A673 (cell line): ENCODE data around the gene USP32. TPM values are rescaled to one million over a fixed set of nuclear protein-coding genes. Genes with fewer than 3 reads are reported as not detected.

Source experiments
- BruUV-seq: library from RNA; stranded (reverse); fragments of 400-500 nt; replicated peaks from 2 replicates; lab custom pipeline; 2021; lab: Mats Ljungman, UMichigan
- CTCF ChIA-PET: fragments of 300-600 bp; sonication (Branson Sonifier 250); formaldehyde crosslinking; loops from one replicate; lab custom pipeline; 2022; ENCODE audit warnings: antibody characterized with exemption; lab: Charles Lee
- POLR2A ChIA-PET: fragments of 300-600 bp; sonication (Branson Sonifier 250); formaldehyde crosslinking; loops from one replicate; lab custom pipeline; 2022; ENCODE audit warnings: antibody characterized with exemption; ENCODE audit not compliant: low non-redundant PET; lab: Charles Lee
- DNase-seq: peaks from one replicate; pipeline ENCODE4 v3.0.0-alpha.2; 2015; ENCODE audit warnings: low spot score
- H3K27ac ChIP-seq: fragments of 200-600 bp; sonication (generic); 2 replicates; pipeline ENCODE4 v1.5.1; 2016; ENCODE audit warnings: mixed run types, low read depth, mild to moderate bottlenecking, mixed read lengths, antibody characterized with exemption, low read length; ENCODE audit not compliant: poor library complexity, severe bottlenecking
- H3K27me3 ChIP-seq: fragments of 200-600 bp; sonication (generic); replicated peaks from 2 replicates; pipeline ENCODE4 v1.6.1; 2017; ENCODE audit warnings: mixed run types, low read depth, mild to moderate bottlenecking, mixed read lengths, antibody characterized with exemption, low read length; ENCODE audit not compliant: insufficient read depth, poor library complexity
- H3K36me3 ChIP-seq: fragments of 200-600 bp; sonication (generic); 2 replicates; pipeline ENCODE4 v1.6.1; 2016; ENCODE audit warnings: mixed run types, mild to moderate bottlenecking, mixed read lengths, antibody characterized with exemption, low read length; ENCODE audit not compliant: insufficient read depth, poor library complexity, severe bottlenecking
- H3K4me1 ChIP-seq: fragments of 200-600 bp; sonication (generic); 2 replicates; pipeline ENCODE4 v1.6.1; 2017; ENCODE audit warnings: mixed run types, mild to moderate bottlenecking, mixed read lengths, antibody characterized with exemption, low read length; ENCODE audit not compliant: insufficient read depth, poor library complexity, severe bottlenecking
- H3K4me3 ChIP-seq: fragments of 200-600 bp; sonication (generic); 2 replicates; pipeline ENCODE4 v1.5.1; 2016; ENCODE audit warnings: low read depth, mixed run types, mild to moderate bottlenecking, mixed read lengths, low read length; ENCODE audit not compliant: poor library complexity, severe bottlenecking
- H3K9me3 ChIP-seq: fragments of 200-600 bp; sonication (generic); 2 replicates; pipeline ENCODE4 v1.6.1; 2016; ENCODE audit warnings: mixed run types, low read depth, mild to moderate bottlenecking, mixed read lengths, antibody characterized with exemption, low read length; ENCODE audit not compliant: poor library complexity, severe bottlenecking
- CTCF ChIP-seq: fragments of 300-800, 200-600 bp; sonication (generic); conservative IDR thresholded peaks from 2 replicates; pipeline ENCODE4 v1.5.1; 2017; ENCODE audit warnings: low read depth, mild to moderate bottlenecking, antibody characterized with exemption, low read length, moderate library complexity, mixed read lengths
- EZH2 ChIP-seq: fragments of 200-600 bp; sonication (generic); IDR thresholded peaks from 2 replicates; pipeline ENCODE4 v1.6.1; 2017; ENCODE audit warnings: borderline replicate concordance, low read depth, mild to moderate bottlenecking, mixed read lengths, antibody characterized with exemption, low read length; ENCODE audit not compliant: poor library complexity, severe bottlenecking
- intact Hi-C: fragments of 100-400 bp; cut with micrococcal nuclease; formaldehyde crosslinking; loops from one replicate; pipeline ENCODE4 v1.10.0; 2022; ENCODE audit not compliant: unreplicated experiment
- total RNA-seq: library from RNA; stranded (reverse); gene quantifications from 2 replicates; pipeline ENCODE4 v1.2.3, GENCODE V29; 2021

The USP32 gene
- total RNA-seq, 1 experiment from 2014 or later = 54.8 TPM

- intact Hi-C loops = no loop called here
- BruUV-seq = no TSS peak
- CTCF ChIA-PET = no interaction called here
Observed at GRCh38 chr17:60395508-60396065, 3.7 kb upstream of the USP32 start.

GRCh38 chr17:60393840-60394723 lies 2.1 kb upstream of the USP32 start:
- BruUV-seq = no TSS peak
- intact Hi-C loops = no loop called here
- POLR2A ChIA-PET = no interaction called here
- H3K36me3 ChIP-seq = no peaks in the 10 kb centered on the region
- no peak overlapping the region for H3K4me3 ChIP-seq
- H3K9me3 ChIP-seq = no peaks in the 10 kb centered on the region
- CTCF ChIA-PET = no interaction called here
- DNase-seq = no peak
- H3K27me3 ChIP-seq = no peaks in the 10 kb centered on the region
- peaks cover 40% of the 10 kb centered on the region for H3K4me1 ChIP-seq
- no peak overlapping the region for H3K27ac ChIP-seq
- TF ChIP-seq CTCF = no peak
- TF ChIP-seq EZH2 = no peak

More at GRCh38 chr17:60395508-60396065, 3.7 kb upstream of the USP32 start:
- no peak overlapping the region for H3K27ac ChIP-seq
- H3K9me3 ChIP-seq = no peaks in the 10 kb centered on the region
- H3K27me3 ChIP-seq = no peaks in the 10 kb centered on the region
- peak; percentile 70 for DNase-seq
- POLR2A ChIA-PET = no interaction called here
- H3K36me3 ChIP-seq = no peaks in the 10 kb centered on the region
- TF ChIP-seq CTCF = no peak
- no peak for TF ChIP-seq EZH2
- no peak overlapping the region for H3K4me3 ChIP-seq
- H3K4me1 ChIP-seq = peaks cover 27% of the 10 kb centered on the region

- no peaks in the 10 kb centered on the region for H3K9me3 ChIP-seq
- TSS peak; percentile 94 for BruUV-seq
- peak; percentile 66 for DNase-seq
- H3K4me1 ChIP-seq = peaks cover 46% of the 10 kb centered on the region
- TF ChIP-seq CTCF = no peak
- TF ChIP-seq EZH2 = no peak
- POLR2A ChIA-PET = no interaction called here
- H3K27me3 ChIP-seq = no peaks in the 10 kb centered on the region
- no peaks in the 10 kb centered on the region for H3K36me3 ChIP-seq
- H3K4me3 ChIP-seq = peak overlapping the region; percentile 89
- intact Hi-C loops = loop anchor here (1.0 kb wide), 1 partner anchor 144 kb away; no protein-coding TSS in a partner anchor
- CTCF ChIA-PET = interaction anchor here (1.3 kb wide), 1 partner anchor 162 kb away, joined by 4 read pairs; no protein-coding TSS in a partner anchor
- H3K27ac ChIP-seq = peak overlapping the region; percentile 89
Observed at GRCh38 chr17:60392845-60393702, 1.1 kb upstream of the USP32 start.
